Stomach (tissue), 9 donors: ENCODE results near the gene MATN4. TPM values are rescaled to one million over a fixed set of nuclear protein-coding genes. Genes with fewer than 3 reads are reported as not detected.

Source experiments
- DNase-seq, 2 donors: peaks; one replicate each; pipeline versions ENCODE4 v3.0.0 to v3.0.0-alpha.2; 2013 to 2019
- H3K27ac ChIP-seq, 5 donors: fragments of 200-600 bp in 4 of 5; sonication (generic) in 4 of 5; one replicate each; pipeline ENCODE4 v1.5.1; 2013 to 2019; ENCODE audit warnings: mild to moderate bottlenecking in 1 of 5, moderate library complexity in 1 of 5
- H3K27me3 ChIP-seq, 3 donors: fragments of 200-600 bp; sonication (generic); one replicate each; pipeline ENCODE4 v1.5.1; 2017 to 2019; ENCODE audit warnings: mixed run types in 1 of 3
- H3K36me3 ChIP-seq, 4 donors: fragments of 200-600 bp; sonication (generic); 1 replicate in 3 of 4; 2 replicates in 1 of 4; pipeline ENCODE4 v1.5.1; 2016 to 2019
- H3K4me1 ChIP-seq, 4 donors: fragments of 200-600 bp; sonication (generic); one replicate each; pipeline ENCODE4 v1.5.1; 2016 to 2019
- H3K4me3 ChIP-seq, 4 donors: fragments of 200-600 bp; sonication (generic) in 3 of 4; one replicate each; pipeline ENCODE4 v1.5.1; 2016 to 2019; ENCODE audit warnings: mild to moderate bottlenecking in 1 of 4
- H3K9me3 ChIP-seq, 4 donors: fragments of 200-600 bp; sonication (generic); one replicate each; pipeline ENCODE4 v1.5.1; 2016 to 2019
- EP300 ChIP-seq: sonication (generic); formaldehyde crosslinking; IDR thresholded peaks from one replicate; pipeline ENCODE4 v1.6.1; 2017; ENCODE audit warnings: antibody characterized with exemption
- POLR2A ChIP-seq, 4 donors: fragments of 450-650 bp; IDR thresholded peaks; one replicate each; pipeline ENCODE4 v1.6.1; 2016; ENCODE audit warnings: antibody characterized with exemption in 4 of 4, control low read depth in 2 of 4, mild to moderate bottlenecking in 1 of 4, moderate library complexity in 1 of 4
- POLR2AphosphoS5 ChIP-seq, 3 donors: sonication (generic); formaldehyde crosslinking; IDR thresholded peaks; one replicate each; pipeline ENCODE4 v1.6.1; 2016; ENCODE audit warnings: antibody characterized with exemption in 3 of 3
- WGBS, 5 donors: extraction: QIAGEN DNeasy Blood & Tissue Kit in 3 of 5; methylation state at CpG; one replicate each; pipeline versions ENCODE4 v1.1.5 to v1.1.7; 2013 to 2018; 5-methylcytosine and 5-hydroxymethylcytosine counted together
- intact Hi-C: fragments of 100-400 bp; cut with DNase I; formaldehyde crosslinking; loops from one replicate; pipeline ENCODE4 v1.15.1; 2023; ENCODE audit warnings: low total_unique reads
- polyA plus RNA-seq, 3 donors: library from polyadenylated mRNA; stranded (reverse); fragments of 200-250 nt; gene quantifications; one replicate each; pipeline ENCODE4 v1.2.3, GENCODE V29; 2013
- total RNA-seq, 5 donors: library from RNA; depleted of rRNA; stranded (reverse); fragments of >200 nt; gene quantifications; one replicate each; pipeline versions ENCODE4 v1.1.0 to v1.2.3, GENCODE V29; 2014 to 2016
- TF ChIP-seq, protein P1 (sequence below), 7 experiments: fragments of 450-650 bp in 4 of 7; fragments of 200-600 bp in 3 of 7; sonication (generic) in 3 of 7; IDR thresholded peaks; one replicate each; pipeline ENCODE4 v1.5.1; 2016 to 2019; ENCODE audit warnings: antibody characterized with exemption in 7 of 7, control low read depth in 2 of 7, mild to moderate bottlenecking in 1 of 7
- donor health status: healthy with polysubstance abuse.
- donor health status: Bipolar disorder and iron deficiency.
- donor health status: healthy.

The MATN4 gene
- total and polyA plus RNA-seq, 8 donors, result 0.25 to 0.37 (median 0.30) TPM; not detected in 5

DNA sequence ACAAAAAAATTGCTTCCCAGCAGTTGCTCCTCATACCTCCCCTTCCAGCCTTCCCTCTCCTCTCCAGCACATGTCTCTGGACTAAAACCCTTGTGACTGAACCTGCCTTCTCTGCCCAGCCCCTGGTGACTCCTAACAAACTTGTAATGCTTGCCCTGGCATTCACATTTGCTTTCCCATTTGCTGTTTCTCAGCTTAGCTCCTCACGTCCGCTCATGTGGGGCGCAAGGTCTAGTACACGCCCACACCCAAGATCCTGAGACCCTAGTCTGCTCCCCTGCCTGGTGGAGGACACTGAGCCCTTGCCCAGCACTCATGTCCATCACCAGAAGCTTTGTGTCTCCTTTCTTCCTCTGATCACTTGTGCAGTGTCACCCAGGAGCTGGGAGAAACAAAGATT, 19.7 kb downstream of the MATN4 start:
- peaks cover 0 to 28% (median 6%) of the 10 kb centered on the region in 3 donors for H3K27me3 ChIP-seq
- no peak for DNase-seq
- peaks cover 0 to 16% (median 7%) of the 10 kb centered on the region in 4 donors for H3K4me1 ChIP-seq
- intact Hi-C loops, result loop anchor here (10.0 kb wide), 1 partner anchor 154 kb away; no protein-coding TSS in a partner anchor
- no peaks in the 10 kb centered on the region for H3K36me3 ChIP-seq
- 68 to 80% (median 71%) methylated on average over 4 of the region's 4 CpGs for WGBS, 5 donors
- H3K9me3 ChIP-seq, result no peaks in the 10 kb centered on the region
- H3K4me3 ChIP-seq, result no peak overlapping the region
- TF ChIP-seq POLR2A (IDR thresholded peaks at IDR 0.05), result no peak
- no peak for TF ChIP-seq POLR2AphosphoS5 (IDR thresholded peaks at IDR 0.05)
- no peak for TF ChIP-seq EP300
- TF ChIP-seq, protein P1, sequence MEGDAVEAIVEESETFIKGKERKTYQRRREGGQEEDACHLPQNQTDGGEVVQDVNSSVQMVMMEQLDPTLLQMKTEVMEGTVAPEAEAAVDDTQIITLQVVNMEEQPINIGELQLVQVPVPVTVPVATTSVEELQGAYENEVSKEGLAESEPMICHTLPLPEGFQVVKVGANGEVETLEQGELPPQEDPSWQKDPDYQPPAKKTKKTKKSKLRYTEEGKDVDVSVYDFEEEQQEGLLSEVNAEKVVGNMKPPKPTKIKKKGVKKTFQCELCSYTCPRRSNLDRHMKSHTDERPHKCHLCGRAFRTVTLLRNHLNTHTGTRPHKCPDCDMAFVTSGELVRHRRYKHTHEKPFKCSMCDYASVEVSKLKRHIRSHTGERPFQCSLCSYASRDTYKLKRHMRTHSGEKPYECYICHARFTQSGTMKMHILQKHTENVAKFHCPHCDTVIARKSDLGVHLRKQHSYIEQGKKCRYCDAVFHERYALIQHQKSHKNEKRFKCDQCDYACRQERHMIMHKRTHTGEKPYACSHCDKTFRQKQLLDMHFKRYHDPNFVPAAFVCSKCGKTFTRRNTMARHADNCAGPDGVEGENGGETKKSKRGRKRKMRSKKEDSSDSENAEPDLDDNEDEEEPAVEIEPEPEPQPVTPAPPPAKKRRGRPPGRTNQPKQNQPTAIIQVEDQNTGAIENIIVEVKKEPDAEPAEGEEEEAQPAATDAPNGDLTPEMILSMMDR (IDR thresholded peaks at IDR 0.05), result no peak
- no peak overlapping the region for H3K27ac ChIP-seq

DNA sequence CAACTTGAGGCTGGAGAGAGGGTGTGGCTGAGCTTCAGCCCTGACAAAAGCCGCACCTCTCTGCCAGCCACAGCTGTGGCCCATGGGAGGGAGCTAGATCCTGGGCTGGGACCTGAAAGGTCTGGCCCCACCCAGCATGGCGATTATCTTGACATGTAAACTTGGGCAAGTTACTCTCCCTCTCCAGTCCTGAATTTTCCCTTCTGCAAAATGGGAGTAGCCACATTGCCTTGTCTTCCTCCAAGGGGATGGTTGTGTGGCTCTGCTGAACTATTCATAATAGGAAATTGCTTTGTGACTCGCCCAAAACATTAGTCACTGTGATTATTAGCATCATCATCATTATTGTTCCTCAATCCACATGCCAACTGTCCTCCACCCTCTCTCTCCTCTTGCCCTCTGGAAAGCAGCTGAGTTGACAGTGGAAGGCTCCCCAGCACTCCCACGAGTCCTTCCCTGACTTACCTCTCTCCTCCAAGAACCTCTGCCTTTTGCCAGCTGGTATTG, 24.5 kb downstream of the MATN4 start:
- Histone ChIP-seq H3K36me3 (no peaks in the 10 kb centered on the region), H3K9me3 (no peaks in the 10 kb centered on the region), H3K27me3 (peaks cover 0 to 44% (median 0%) of the 10 kb centered on the region in 3 donors), H3K4me1 (no peaks in the 10 kb centered on the region), H3K4me3 (no peak overlapping the region), H3K27ac (no peak overlapping the region)
- no peak for DNase-seq
- 33 to 54% (median 47%) methylated on average over 4 of the region's 4 CpGs for WGBS, 5 donors
- TF ChIP-seq POLR2AphosphoS5 (IDR thresholded peaks at IDR 0.05) (no peak), EP300 (no peak), POLR2A (IDR thresholded peaks at IDR 0.05) (no peak)
- TF ChIP-seq, protein P1 (IDR thresholded peaks at IDR 0.05), result no peak
- intact Hi-C loops, result loop anchor here (10.0 kb wide), 1 partner anchor 149 kb away; no protein-coding TSS in a partner anchor

DNA sequence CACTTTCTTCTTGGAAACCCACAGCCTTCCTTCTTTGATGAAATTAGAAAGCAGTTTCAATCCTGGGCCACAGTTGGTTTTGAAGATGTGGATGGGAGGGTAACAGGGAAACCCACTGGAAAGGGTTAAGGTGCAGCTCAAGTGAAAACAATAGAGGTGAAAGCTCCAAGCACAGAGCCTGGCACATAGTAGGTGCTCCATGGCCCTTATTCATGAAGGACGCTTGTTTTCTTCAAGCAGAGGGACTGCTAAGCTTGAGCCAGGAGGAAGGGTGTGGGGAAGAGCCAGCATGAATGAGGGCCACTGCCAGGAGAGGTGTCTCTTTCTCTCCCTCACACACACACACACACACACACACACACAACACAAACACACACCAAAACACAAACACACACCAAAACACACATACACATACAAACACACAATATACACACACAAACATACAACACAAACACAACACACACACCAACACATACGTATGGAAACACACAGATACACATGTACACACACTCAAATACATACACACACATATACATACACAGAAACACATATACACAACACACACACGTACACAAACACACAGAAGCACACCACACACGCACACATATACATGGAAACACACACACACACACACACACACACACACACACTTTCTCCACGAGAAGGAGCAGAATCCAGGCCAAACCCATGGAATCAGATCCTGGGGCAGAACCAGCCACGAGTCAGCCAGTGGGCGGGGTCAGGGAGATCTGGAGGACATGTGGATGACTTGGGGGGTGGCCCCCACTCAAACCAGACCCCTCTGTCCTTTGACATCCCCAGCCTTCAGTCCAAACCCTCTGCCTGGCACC, 25.2 kb downstream of the MATN4 start:
- WGBS, 5 donors, result 56 to 67% (median 61%) methylated on average over 7 of the region's 7 CpGs

DNA sequence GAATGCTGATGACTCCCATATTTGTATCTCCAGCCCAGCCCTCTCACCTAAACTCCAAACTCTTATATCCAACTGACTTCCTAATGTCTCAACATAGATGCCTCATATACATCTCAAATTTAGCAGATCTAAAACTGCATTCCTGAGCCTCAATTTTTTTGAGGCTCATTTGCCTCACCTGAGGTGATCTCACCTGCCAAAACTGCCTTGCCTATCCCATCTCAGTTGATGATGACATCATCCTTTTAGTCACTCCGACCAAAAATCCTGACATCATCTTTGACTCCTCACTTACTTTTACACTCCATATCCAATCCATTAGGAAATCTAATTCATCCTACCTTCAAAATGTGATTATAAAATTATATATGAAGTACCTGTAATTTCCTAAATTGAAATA, 28.1 kb downstream of the MATN4 start:
- intact Hi-C loops, result loop anchor here (10.0 kb wide), 1 partner anchor 145 kb away; no protein-coding TSS in a partner anchor
- no peaks in the 10 kb centered on the region for H3K9me3 ChIP-seq
- no peaks in the 10 kb centered on the region for H3K36me3 ChIP-seq
- H3K4me1 ChIP-seq, result no peaks in the 10 kb centered on the region
- peaks cover 0 to 55% (median 0%) of the 10 kb centered on the region in 3 donors for H3K27me3 ChIP-seq
- WGBS, 5 donors, result 70 to 93% (median 82%) methylated on average over 1 of the region's 1 CpG
- no peak overlapping the region for H3K4me3 ChIP-seq
- H3K27ac ChIP-seq, result no peak overlapping the region
- no peak for TF ChIP-seq POLR2AphosphoS5 (IDR thresholded peaks at IDR 0.05)
- no peak for TF ChIP-seq EP300
- TF ChIP-seq, protein P1 (IDR thresholded peaks at IDR 0.05), result no peak
- TF ChIP-seq POLR2A (IDR thresholded peaks at IDR 0.05), result no peak
- DNase-seq, result no peak

More for the DNA sequence above, 25.2 kb downstream of the MATN4 start:
- H3K36me3 ChIP-seq, result no peaks in the 10 kb centered on the region
- H3K27me3 ChIP-seq, result peaks cover 0 to 44% (median 0%) of the 10 kb centered on the region in 3 donors
- no peaks in the 10 kb centered on the region for H3K4me1 ChIP-seq
- intact Hi-C loops, result loop anchor here (10.0 kb wide), 1 partner anchor 148 kb away; no protein-coding TSS in a partner anchor
- TF ChIP-seq POLR2A (IDR thresholded peaks at IDR 0.05), result no peak
- no peak overlapping the region for H3K27ac ChIP-seq
- H3K9me3 ChIP-seq, result no peaks in the 10 kb centered on the region
- no peak for DNase-seq
- H3K4me3 ChIP-seq, result no peak overlapping the region
